C4-2B (cell line): ENCODE results near the gene CDIPT.

Experiments
- CTCF ChIP-seq: fragments of 450-650 bp; conservative IDR thresholded peaks from 2 replicates; pipeline ENCODE4 v1.5.1; 2017; ENCODE audit warnings: mild to moderate bottlenecking
- ZFX ChIP-seq: fragments of 450-650 bp; IDR thresholded peaks from 2 replicates; pipeline ENCODE4 v1.6.1; 2017

DNA sequence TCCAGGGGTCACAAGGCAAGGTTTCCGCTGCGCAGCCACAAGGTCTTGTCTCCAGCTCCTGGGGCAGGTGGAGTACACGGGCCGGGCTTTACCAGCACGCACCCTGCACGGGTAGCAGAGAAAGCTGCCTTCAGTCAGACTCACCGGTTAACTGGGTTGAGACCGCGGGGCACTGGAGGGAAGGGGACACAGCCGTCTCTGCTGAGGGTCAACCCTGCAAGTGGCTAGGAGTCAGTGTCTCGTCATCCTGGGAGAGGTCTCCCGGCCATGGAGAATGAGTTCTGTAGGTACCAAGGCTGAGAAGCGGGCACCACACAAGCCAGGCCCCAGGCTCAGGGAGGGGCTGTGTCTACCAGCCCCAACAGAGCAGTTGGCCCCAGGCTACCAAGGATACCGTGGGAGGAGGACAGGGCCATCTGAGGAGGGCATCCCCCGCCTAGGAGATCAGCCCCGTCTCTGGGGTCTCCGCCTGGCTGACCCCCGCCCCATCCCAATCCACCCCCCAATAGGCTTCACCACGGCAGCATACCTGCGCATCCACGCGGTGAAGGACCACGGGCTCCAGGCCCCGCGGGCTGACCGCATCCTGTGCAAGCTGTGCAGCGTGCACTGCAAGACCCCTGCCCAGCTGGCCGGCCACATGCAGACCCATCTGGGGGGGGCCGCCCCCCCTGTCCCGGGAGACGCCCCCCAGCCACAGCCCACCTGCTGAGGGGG is 53.8 kb downstream of the CDIPT start:
- no peak for TF ChIP-seq CTCF
- TF ChIP-seq ZFX = no peak
